ENCODE results near the gene MTTP. TPM values are rescaled to one million over a fixed set of nuclear protein-coding genes. Genes with fewer than 3 reads are reported as not detected.

MTTP gene
- total and polyA plus RNA-seq, 10 donors: 0.07 to 0.97 (median 0.12) TPM; not detected in 3

DNA sequence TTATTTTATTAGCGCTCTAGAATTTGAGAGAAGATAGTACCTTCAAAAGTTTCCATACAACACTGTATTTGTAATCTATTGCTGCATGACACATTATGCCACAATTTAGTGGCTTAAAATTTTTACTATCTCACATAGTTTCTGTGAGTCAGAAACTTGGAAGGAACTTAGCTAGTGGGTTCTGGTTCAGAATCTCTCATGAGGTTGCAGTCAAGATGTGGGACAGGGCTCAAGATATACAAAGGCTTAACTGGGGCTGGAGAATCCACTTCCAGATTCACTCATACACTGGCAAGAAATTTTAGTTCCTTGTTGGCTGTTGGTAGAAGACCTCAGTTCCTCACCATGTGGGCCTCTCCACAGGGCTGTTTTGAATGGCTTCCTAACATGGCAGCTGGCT is 94.5 kb downstream of the MTTP start:
- 87 to 100% (median 97%) methylated on average over 1 of the region's 1 CpG for WGBS, 5 donors
- Histone ChIP-seq H3K4me1 (no peaks in the 10 kb centered on the region), H3K4me3 (no peak overlapping the region), H3K9me3 (peaks cover 0 to 35% (median 26%) of the 10 kb centered on the region in 8 donors), H3K27me3 (replicated peaks in 1 of 7) (no peaks in the 10 kb centered on the region), H3K36me3 (no peaks in the 10 kb centered on the region), H3K27ac (peak overlapping the region in 7 of 8 donors; percentile 16 to 77 (median 58))
- intact Hi-C loops (cut with DNase I; ENCODE audit: low total_unique reads): no loop called here
- TF ChIP-seq POLR2AphosphoS5 (IDR thresholded peaks at IDR 0.05): no peak
- TF ChIP-seq POLR2A (IDR thresholded peaks at IDR 0.05): no peak
- TF ChIP-seq, protein P1, sequence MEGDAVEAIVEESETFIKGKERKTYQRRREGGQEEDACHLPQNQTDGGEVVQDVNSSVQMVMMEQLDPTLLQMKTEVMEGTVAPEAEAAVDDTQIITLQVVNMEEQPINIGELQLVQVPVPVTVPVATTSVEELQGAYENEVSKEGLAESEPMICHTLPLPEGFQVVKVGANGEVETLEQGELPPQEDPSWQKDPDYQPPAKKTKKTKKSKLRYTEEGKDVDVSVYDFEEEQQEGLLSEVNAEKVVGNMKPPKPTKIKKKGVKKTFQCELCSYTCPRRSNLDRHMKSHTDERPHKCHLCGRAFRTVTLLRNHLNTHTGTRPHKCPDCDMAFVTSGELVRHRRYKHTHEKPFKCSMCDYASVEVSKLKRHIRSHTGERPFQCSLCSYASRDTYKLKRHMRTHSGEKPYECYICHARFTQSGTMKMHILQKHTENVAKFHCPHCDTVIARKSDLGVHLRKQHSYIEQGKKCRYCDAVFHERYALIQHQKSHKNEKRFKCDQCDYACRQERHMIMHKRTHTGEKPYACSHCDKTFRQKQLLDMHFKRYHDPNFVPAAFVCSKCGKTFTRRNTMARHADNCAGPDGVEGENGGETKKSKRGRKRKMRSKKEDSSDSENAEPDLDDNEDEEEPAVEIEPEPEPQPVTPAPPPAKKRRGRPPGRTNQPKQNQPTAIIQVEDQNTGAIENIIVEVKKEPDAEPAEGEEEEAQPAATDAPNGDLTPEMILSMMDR (IDR thresholded peaks at IDR 0.05 in 8 of 11, conservative IDR thresholded peaks at IDR 0.05 in 3 of 11): no peak
- no peak for DNase-seq

DNA sequence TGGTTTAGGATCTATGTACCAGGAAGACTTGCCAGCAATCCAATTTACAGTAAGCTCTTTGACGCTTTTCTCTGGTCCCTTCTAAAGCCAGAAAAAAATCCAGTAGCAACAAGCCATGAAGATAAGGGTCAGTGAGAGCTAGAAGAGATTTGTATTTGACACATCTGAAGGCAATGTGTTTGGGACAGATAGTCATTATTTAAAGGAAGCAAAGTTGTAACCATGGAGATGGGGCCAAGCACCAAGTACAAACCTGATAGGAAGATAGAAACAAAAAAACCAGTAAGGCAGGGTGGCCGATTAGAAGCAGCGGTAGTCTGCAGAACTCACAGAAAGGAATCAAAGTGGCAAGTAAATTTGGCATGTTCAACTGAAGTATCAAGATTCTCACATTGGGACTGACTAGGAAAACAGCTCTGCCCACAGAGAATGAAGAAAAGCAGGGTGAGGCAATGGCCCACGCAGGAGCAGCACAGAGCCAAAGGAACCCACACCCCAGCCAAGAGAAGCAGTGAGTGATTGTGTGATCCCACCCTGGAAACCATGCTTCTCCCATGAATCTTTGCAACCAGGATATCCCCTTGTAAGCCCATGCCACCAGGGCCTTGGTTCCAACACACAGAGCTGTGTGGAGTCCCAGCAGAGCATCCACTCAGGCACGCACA is 95.9 kb downstream of the MTTP start:
- H3K4me1 ChIP-seq: no peaks in the 10 kb centered on the region
- no peaks in the 10 kb centered on the region for H3K27me3 ChIP-seq (replicated peaks in 1 of 7)
- H3K9me3 ChIP-seq: peaks cover 0 to 39% (median 30%) of the 10 kb centered on the region in 8 donors
- intact Hi-C loops (cut with DNase I; ENCODE audit: low total_unique reads): no loop called here
- H3K27ac ChIP-seq: no peak overlapping the region
- DNase-seq: no peak
- TF ChIP-seq, protein P1 (IDR thresholded peaks at IDR 0.05 in 8 of 11, conservative IDR thresholded peaks at IDR 0.05 in 3 of 11): no peak
- TF ChIP-seq POLR2AphosphoS5 (IDR thresholded peaks at IDR 0.05) (no peak), POLR2A (IDR thresholded peaks at IDR 0.05) (no peak)
- H3K36me3 ChIP-seq: no peaks in the 10 kb centered on the region
- WGBS, 5 donors: 64 to 85% (median 73%) methylated on average over 5 of the region's 5 CpGs
- H3K4me3 ChIP-seq: no peak overlapping the region

Other genes with a start within 250 kb of the MTTP start
- 1 to 10 TPM in 2 of 7 donors, under 1 TPM in 1, not detected in 4; 0.60 to 2.3 (median 1.2) TPM for gene ADH1C, start 222.1 kb upstream of the MTTP start, total RNA-seq
- 1 to 10 TPM in 1 of 3 donors, under 1 TPM in 2; 0.63 to 1.0 (median 0.99) TPM for gene ADH1C, start 222.1 kb upstream of the MTTP start, polyA plus RNA-seq
- not detected for gene ADH7, start 139.5 kb upstream of the MTTP start, total RNA-seq
- under 1 TPM in 2 of 3 donors, not detected in 1; 0.02 to 0.06 TPM for gene ADH7, start 139.5 kb upstream of the MTTP start, polyA plus RNA-seq
- gene C4orf17, start 63.8 kb upstream of the MTTP start, total RNA-seq: not detected
- gene C4orf17, start 63.8 kb upstream of the MTTP start, polyA plus RNA-seq: not detected
- gene TRMT10A, start 10.8 kb upstream of the MTTP start, total RNA-seq: 1 to 10 TPM; 4.3 to 7.8 (median 5.2) TPM
- 1 to 10 TPM; 2.5 to 4.3 (median 3.6) TPM for gene TRMT10A, start 10.8 kb upstream of the MTTP start, polyA plus RNA-seq
- under 1 TPM; 0.16 to 0.58 (median 0.34) TPM for gene C4orf54, start 83.0 kb downstream of the MTTP start, total RNA-seq
- gene C4orf54, start 83.0 kb downstream of the MTTP start, polyA plus RNA-seq: under 1 TPM; 0.02 to 0.10 (median 0.02) TPM
- gene DAPP1, start 242.0 kb downstream of the MTTP start, total RNA-seq: 10 to 100 TPM; 32.2 to 49.4 (median 40.3) TPM
- 10 to 100 TPM; 20.0 to 27.5 (median 22.5) TPM for gene DAPP1, start 242.0 kb downstream of the MTTP start, polyA plus RNA-seq

All from spleen (tissue), 11 donors.